CD14-positive monocyte (primary cell): Measurements from ENCODE around the gene OAF. TPM values are rescaled to one million over a fixed set of nuclear protein-coding genes. Genes with fewer than 3 reads are reported as not detected.

ENCODE experiments used
- DNase-seq, 3 donors: peaks; one replicate each; pipeline ENCODE4 v3.0.0-alpha.2; 2011 to 2022
- H2AFZ ChIP-seq: 2 replicates; pipeline ENCODE4 v1.6.0; 2012; ENCODE audit warnings: mild to moderate bottlenecking, low read depth, low read length, inconsistent platforms; ENCODE audit not compliant: insufficient read depth, poor library complexity, severe bottlenecking
- H3K27ac ChIP-seq, 2 donors: 1 replicate in 1 of 2; 2 replicates in 1 of 2; pipeline ENCODE4 v1.5.1; 2012 to 2013; ENCODE audit warnings: low read length in 2 of 2, control low read depth in 1 of 2, inconsistent platforms in 1 of 2, low read depth in 1 of 2, mild to moderate bottlenecking in 1 of 2
- H3K27me3 ChIP-seq, 2 donors: one replicate each; pipeline versions ENCODE4 v1.6.0 to v1.6.1; 2011 to 2013; ENCODE audit warnings: low read length in 2 of 2; ENCODE audit not compliant: control insufficient read depth in 2 of 2, insufficient read depth in 2 of 2
- H3K36me3 ChIP-seq, 2 donors: replicated peaks in 1 of 2; 1 replicate in 1 of 2; 2 replicates in 1 of 2; pipeline versions ENCODE4 v1.5.1 to v1.6.1; 2012 to 2013; ENCODE audit warnings: low read length in 2 of 2, control low read depth in 1 of 2, inconsistent platforms in 1 of 2, mild to moderate bottlenecking in 1 of 2; ENCODE audit not compliant: insufficient read depth in 2 of 2, control insufficient read depth in 1 of 2
- H3K4me1 ChIP-seq, 2 donors: 1 replicate in 1 of 2; 2 replicates in 1 of 2; pipeline versions ENCODE4 v1.5.1 to v1.6.1; 2012 to 2013; ENCODE audit warnings: low read length in 2 of 2, control low read depth in 1 of 2, inconsistent platforms in 1 of 2, mild to moderate bottlenecking in 1 of 2, moderate library complexity in 1 of 2; ENCODE audit not compliant: insufficient read depth in 2 of 2, control insufficient read depth in 1 of 2
- H3K4me2 ChIP-seq: replicated peaks from 2 replicates; pipeline ENCODE3; 2012; ENCODE audit warnings: low read length, moderate library complexity, mild to moderate bottlenecking; ENCODE audit not compliant: poor library complexity, severe bottlenecking; ENCODE audit errors: extremely low read depth
- H3K4me3 ChIP-seq, 3 experiments: fragments of 200-600 bp in 1 of 3; sonication (generic) in 1 of 3; replicated peaks in 1 of 3; 1 replicate in 2 of 3; 2 replicates in 1 of 3; pipeline ENCODE4 v1.5.1; 2011 to 2013; ENCODE audit warnings: low read length in 3 of 3, mild to moderate bottlenecking in 3 of 3, control low read depth in 2 of 3, low read depth in 2 of 3, inconsistent platforms in 1 of 3, moderate library complexity in 1 of 3
- H3K79me2 ChIP-seq: 2 replicates; pipeline ENCODE4 v1.6.0; 2012; ENCODE audit warnings: mild to moderate bottlenecking, control low read depth, inconsistent platforms, low read length, moderate library complexity; ENCODE audit not compliant: insufficient read depth
- H3K9ac ChIP-seq: 2 replicates; pipeline ENCODE4 v1.6.0; 2017; ENCODE audit warnings: low read length, mild to moderate bottlenecking; ENCODE audit not compliant: insufficient read depth, poor library complexity, severe bottlenecking
- H3K9me3 ChIP-seq, 2 donors: replicated peaks in 1 of 2; 1 replicate in 1 of 2; 2 replicates in 1 of 2; pipeline versions ENCODE4 v1.5.1 to v1.6.1; 2012 to 2013; ENCODE audit warnings: low read length in 2 of 2, control low read depth in 1 of 2; ENCODE audit not compliant: control insufficient read depth in 1 of 2, insufficient read depth in 1 of 2
- H4K20me1 ChIP-seq: 2 replicates; pipeline ENCODE4 v1.6.0; 2012; ENCODE audit warnings: mild to moderate bottlenecking, low read length, control low read depth, moderate library complexity; ENCODE audit not compliant: insufficient read depth
- H3K27ac Mint-ChIP-seq, 7 donors: one replicate each; pipeline ENCODE4 v1.8.0; 2020; ENCODE audit warnings: mild to moderate bottlenecking in 7 of 7, mixed read lengths in 7 of 7, moderate library complexity in 6 of 7, inconsistent platforms in 2 of 7
- H3K27me3 Mint-ChIP-seq, 3 donors: one replicate each; pipeline ENCODE4 v1.8.0; 2021 to 2022; ENCODE audit warnings: low read depth in 3 of 3, mild to moderate bottlenecking in 3 of 3, mixed read lengths in 3 of 3, moderate library complexity in 3 of 3, inconsistent platforms in 1 of 3
- H3K36me3 Mint-ChIP-seq, 2 donors: one replicate each; pipeline ENCODE4 v1.8.0; 2020; ENCODE audit warnings: mixed read lengths in 2 of 2, inconsistent platforms in 1 of 2, mild to moderate bottlenecking in 1 of 2
- H3K4me1 Mint-ChIP-seq: one replicate; pipeline ENCODE4 v1.8.0; 2020; ENCODE audit warnings: mild to moderate bottlenecking, mixed read lengths
- H3K4me3 Mint-ChIP-seq, 2 donors: one replicate each; pipeline ENCODE4 v1.8.0; 2020; ENCODE audit warnings: mild to moderate bottlenecking in 2 of 2, mixed read lengths in 2 of 2, moderate library complexity in 1 of 2
- H3K9me3 Mint-ChIP-seq, 7 donors: one replicate each; pipeline ENCODE4 v1.8.0; 2020 to 2022; ENCODE audit warnings: mixed read lengths in 7 of 7, mild to moderate bottlenecking in 6 of 7, moderate library complexity in 6 of 7, inconsistent platforms in 2 of 7
- CTCF ChIP-seq: fragments of 200-600 bp; IDR thresholded peaks from one replicate; pipeline ENCODE4 v1.8.0; 2022; ENCODE audit warnings: antibody characterized with exemption, mild to moderate bottlenecking
- whole genome bisulfite sequencing: methylation state at CpG from one replicate; pipeline ENCODE4 v1.1.5; 2013; ENCODE audit warnings: missing lambda C conversion rate; ENCODE audit not compliant: insufficient coverage; 5-methylcytosine and 5-hydroxymethylcytosine counted together
- intact Hi-C, 2 donors: fragments of 100-400 bp; cut with micrococcal nuclease; formaldehyde crosslinking; loops; one replicate each; pipeline versions ENCODE4 v1.15.0 to v1.15.1; 2023
- polyA plus RNA-seq, 3 donors: library from polyadenylated mRNA; depleted of rRNA in 1 of 3; unstranded in 2 of 3; stranded (reverse) in 1 of 3; fragments of 300-500 nt in 2 of 3; fragments of >200 nt in 1 of 3; fragmentation: Illumina TruSeq in 2 of 3; gene quantifications; 1 replicate in 2 of 3; 2 replicates in 1 of 3; pipeline ENCODE4 v1.2.3, GENCODE V29; 2012 to 2021

The OAF gene
- polyA plus RNA-seq, 3 donors = 31.5 to 57.2 (median 49.2) TPM

DNA sequence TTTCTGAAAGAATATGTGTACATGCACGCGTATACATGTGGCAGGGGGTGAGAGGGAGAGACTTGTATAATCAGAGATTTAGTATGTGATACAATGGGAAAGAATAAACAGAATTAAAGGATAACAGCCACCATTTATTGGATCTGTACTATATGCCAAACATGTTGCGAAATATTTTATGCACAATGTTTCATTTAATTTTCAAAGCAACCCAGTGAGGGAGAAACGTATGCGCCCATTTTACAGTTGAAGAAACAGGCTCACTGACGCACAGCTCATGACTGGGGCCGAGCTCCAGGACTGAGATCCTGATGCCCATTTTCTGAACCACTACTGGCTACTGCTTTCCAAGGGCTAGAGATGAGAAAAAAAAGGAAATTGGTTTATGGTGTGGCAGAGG is 3.3 kb upstream of the OAF start:
- H3K27me3 ChIP-seq = no peaks in the 10 kb centered on the region
- H3K27ac ChIP-seq = peak overlapping the region; percentile 83 to 96
- Mint-ChIP-seq H3K4me1 (peaks cover 63% of the 10 kb centered on the region), H3K9me3 (no peaks in the 10 kb centered on the region), H3K27ac (peak overlapping the region; percentile 93 to 99 (median 98)), H3K36me3 (peaks cover 4 to 6% of the 10 kb centered on the region in 2 donors), H3K27me3 (peaks cover 1 to 9% (median 7%) of the 10 kb centered on the region in 3 donors), H3K4me3 (peak overlapping the region; percentile 66 to 77)
- DNase-seq = peak in 1 of 3 donors; percentile 48
- H3K4me3 ChIP-seq = peak overlapping the region in 1 of 3 experiments; percentile 37
- peak overlapping the region; percentile 48 for H3K4me2 ChIP-seq
- WGBS = 94% methylated on average over 3 of the region's 7 CpGs
- peaks cover 21% of the 10 kb centered on the region for H3K79me2 ChIP-seq
- H4K20me1 ChIP-seq = peaks cover 11% of the 10 kb centered on the region
- peak overlapping the region; percentile 81 for H3K9ac ChIP-seq
- H3K4me1 ChIP-seq = peaks cover 51 to 61% of the 10 kb centered on the region in 2 donors
- TF ChIP-seq CTCF = no peak
- H3K36me3 ChIP-seq = no peaks in the 10 kb centered on the region
- intact Hi-C loops = no loop called here
- H2AFZ ChIP-seq = peak overlapping the region; percentile 74
- no peaks in the 10 kb centered on the region for H3K9me3 ChIP-seq

GRCh38 chr11:120208001-120208441 is 2.8 kb upstream of the OAF start:
- Mint-ChIP-seq H3K27ac (peak overlapping the region; percentile 93 to 99 (median 98)), H3K9me3 (no peaks in the 10 kb centered on the region), H3K4me3 (peak overlapping the region; percentile 66 to 77), H3K27me3 (peaks cover 1 to 7% (median 6%) of the 10 kb centered on the region in 3 donors), H3K4me1 (peaks cover 68% of the 10 kb centered on the region), H3K36me3 (peaks cover 5 to 8% of the 10 kb centered on the region in 2 donors)
- Histone ChIP-seq H3K9me3 (no peaks in the 10 kb centered on the region), H2AFZ (peak overlapping the region; percentile 74), H3K27ac (peak overlapping the region; percentile 83 to 96), H3K9ac (peak overlapping the region; percentile 81), H3K36me3 (no peaks in the 10 kb centered on the region), H3K4me1 (peaks cover 56 to 66% of the 10 kb centered on the region in 2 donors), H3K4me3 (peak overlapping the region in 1 of 3 experiments; percentile 37), H4K20me1 (peaks cover 16% of the 10 kb centered on the region), H3K27me3 (no peaks in the 10 kb centered on the region), H3K4me2 (peak overlapping the region; percentile 48), H3K79me2 (peaks cover 27% of the 10 kb centered on the region)
- DNase-seq = peak; percentile 63 to 85 (median 75)
- under 1% methylated on average over 12 of the region's 13 CpGs for WGBS
- TF ChIP-seq CTCF = no peak
- intact Hi-C loops = no loop called here
